Stimulated activated CD4-positive, alpha-beta T cell treated with anti-CD3 and anti-CD28 coated beads, Interleukin-1b, Interleukin-23, amount 100 ng/mL, for 48 hours (primary cell): ENCODE results near the gene METTL14.

Source experiments
- DNase-seq: peaks from one replicate; pipeline ENCODE4 v3.0.0-alpha.2; 2020

METTL14 gene

GRCh38 chr4:118736900-118737299 lies 51.7 kb downstream of the METTL14 start:
- DNase-seq: no peak

- DNase-seq: no peak
Measured at GRCh38 chr4:118738090-118738489, 52.9 kb downstream of the METTL14 start.

GRCh38 chr4:118739022-118739713 lies 54.0 kb downstream of the METTL14 start:
- DNase-seq: no peak

- no peak for DNase-seq
Measured at GRCh38 chr4:118740869-118741268, 55.7 kb downstream of the METTL14 start.

GRCh38 chr4:118741301-118741855 lies 56.2 kb downstream of the METTL14 start:
- no peak for DNase-seq

GRCh38 chr4:118742050-118742449 lies 56.9 kb downstream of the METTL14 start:
- DNase-seq: no peak

- DNase-seq: no peak
Measured at GRCh38 chr4:118743867-118744266, 58.7 kb downstream of the METTL14 start.

- no peak for DNase-seq
Measured at GRCh38 chr4:118745357-118745756, 60.2 kb downstream of the METTL14 start.

- no peak for DNase-seq
Measured at GRCh38 chr4:118746251-118746919, 61.2 kb downstream of the METTL14 start.

GRCh38 chr4:118749347-118749988 lies 64.3 kb downstream of the METTL14 start:
- no peak for DNase-seq

- DNase-seq: no peak
Measured at GRCh38 chr4:118751629-118752323, 66.6 kb downstream of the METTL14 start.

GRCh38 chr4:118752551-118752950 lies 67.4 kb downstream of the METTL14 start:
- no peak for DNase-seq

- no peak for DNase-seq
Measured at GRCh38 chr4:118753096-118753495, 67.9 kb downstream of the METTL14 start.

GRCh38 chr4:118753685-118754084 lies 68.5 kb downstream of the METTL14 start:
- DNase-seq: no peak

- no peak for DNase-seq
Measured at GRCh38 chr4:118754890-118755289, 69.7 kb downstream of the METTL14 start.

GRCh38 chr4:118755438-118756226 lies 70.4 kb downstream of the METTL14 start:
- no peak for DNase-seq

- DNase-seq: no peak
Measured at GRCh38 chr4:118756429-118756828, 71.2 kb downstream of the METTL14 start.

GRCh38 chr4:118756958-118757357 lies 71.8 kb downstream of the METTL14 start:
- no peak for DNase-seq

- no peak for DNase-seq
Measured at GRCh38 chr4:118757761-118758251, 72.6 kb downstream of the METTL14 start.

- DNase-seq: no peak
Measured at GRCh38 chr4:118758293-118758692, 73.1 kb downstream of the METTL14 start.

- DNase-seq: no peak
Measured at GRCh38 chr4:118759481-118759880, 74.3 kb downstream of the METTL14 start.

GRCh38 chr4:118760092-118760491 lies 74.9 kb downstream of the METTL14 start:
- DNase-seq: no peak
